K562 (cell line): Measurements from ENCODE around the gene TUT4. TPM values are rescaled to one million over a fixed set of nuclear protein-coding genes. Genes with fewer than 3 reads are reported as not detected.

Experiments used
- BCOR ChIP-seq: fragments of 450-650 bp; IDR thresholded peaks from 2 replicates; pipeline ENCODE4 v1.6.1; 2016
- CAMTA2 ChIP-seq: fragments of 250-450 bp; sonication (Bioruptor Pico); conservative IDR thresholded peaks from 2 replicates; pipeline ENCODE4 v1.5.1; 2022
- CBFA2T2 ChIP-seq: fragments of 450-650 bp; conservative IDR thresholded peaks from 2 replicates; pipeline ENCODE4 v1.6.1; 2017; ENCODE audit warnings: mild to moderate bottlenecking
- CTCF ChIP-seq, 3 experiments: IDR thresholded peaks in 2 of 3; conservative IDR thresholded peaks in 1 of 3; 2 replicates each; pipeline ENCODE4 v1.5.1; 2011 to 2012; ENCODE audit warnings: low read length in 3 of 3, mild to moderate bottlenecking in 3 of 3, control low read depth in 2 of 3, improper control_type of control experiment in 1 of 3, inconsistent platforms in 1 of 3, low read depth in 1 of 3, mixed read lengths in 1 of 3, moderate library complexity in 1 of 3; ENCODE audit not compliant: insufficient read depth in 2 of 3
- DDX20 ChIP-seq: fragments of 450-650 bp; IDR thresholded peaks from 2 replicates; pipeline ENCODE4 v1.6.1; 2016; ENCODE audit warnings: missing genetic modification characterization, low read depth, mild to moderate bottlenecking, missing compliant biosample characterization, moderate library complexity
- DNMT1 ChIP-seq: fragments of 450-650 bp; IDR thresholded peaks from 2 replicates; pipeline ENCODE4 v1.6.1; 2016; ENCODE audit warnings: antibody characterized with exemption, mild to moderate bottlenecking
- FOSL1 ChIP-seq: fragments of 200-800 bp; sonication (Bioruptor generic); conservative IDR thresholded peaks from 2 replicates; pipeline ENCODE4 v1.6.1; 2016; ENCODE audit warnings: missing genetic modification characterization, missing compliant biosample characterization
- HDGF ChIP-seq: fragments of 450-650 bp; IDR thresholded peaks from 2 replicates; pipeline ENCODE4 v1.6.1; 2016
- HNRNPK ChIP-seq: fragments of 200-400 bp; formaldehyde crosslinking; IDR thresholded peaks from one replicate; pipeline ENCODE4 v1.6.1; 2018; ENCODE audit warnings: mild to moderate bottlenecking, low read depth, low read length; ENCODE audit not compliant: poor library complexity, severe bottlenecking
- MBD2 ChIP-seq: sonication (generic); IDR thresholded peaks from 2 replicates; pipeline ENCODE4 v1.6.1; 2016; ENCODE audit warnings: low read depth, borderline replicate concordance
- MCM5 ChIP-seq: fragments of 450-650 bp; IDR thresholded peaks from 2 replicates; pipeline ENCODE4 v1.6.1; 2016; ENCODE audit warnings: low read depth
- PHB ChIP-seq: fragments of 250-450 bp; sonication (Bioruptor Pico); IDR thresholded peaks from 2 replicates; pipeline ENCODE4 v1.5.0; 2021
- PURB ChIP-seq: sonication (generic); formaldehyde crosslinking; IDR thresholded peaks from 2 replicates; pipeline ENCODE4 v1.9.0; 2021; ENCODE audit warnings: low read depth, mild to moderate bottlenecking, missing genetic modification reagents
- RHOXF2B ChIP-seq: fragments of 250-450 bp; sonication (Bioruptor Pico); conservative IDR thresholded peaks from 2 replicates; pipeline ENCODE4 v1.5.1; 2021
- SETDB1 ChIP-seq: IDR thresholded peaks from one replicate; pipeline ENCODE4 v1.6.1; 2012; ENCODE audit warnings: low read length, control low read depth, inconsistent platforms
- SMARCA4 ChIP-seq: fragments of 450-650 bp; IDR thresholded peaks from 2 replicates; pipeline ENCODE4 v1.6.1; 2016
- SNIP1 ChIP-seq: fragments of 450-650 bp; IDR thresholded peaks from 2 replicates; pipeline ENCODE4 v1.7.1; 2017; ENCODE audit warnings: low read depth, mild to moderate bottlenecking
- SRSF7 ChIP-seq: fragments of 200-400 bp; formaldehyde crosslinking; optimal IDR thresholded peaks from 2 replicates; pipeline ENCODE3; 2017; ENCODE audit warnings: mild to moderate bottlenecking, low read depth, low read length
- TAL1 ChIP-seq: fragments of 450-650 bp; IDR thresholded peaks from 2 replicates; pipeline ENCODE4 v1.6.1; 2016; ENCODE audit warnings: mild to moderate bottlenecking
- ZNF644 ChIP-seq: fragments of 200-800 bp; sonication (Bioruptor generic); IDR thresholded peaks from 2 replicates; pipeline ENCODE4 v1.6.1; 2016; ENCODE audit warnings: low read depth, missing genetic modification characterization, missing compliant biosample characterization
- ZNF699 ChIP-seq: fragments of 250-450 bp; sonication (Bioruptor Pico); IDR thresholded peaks from 2 replicates; pipeline ENCODE4 v1.8.0; 2021; ENCODE audit warnings: mild to moderate bottlenecking, moderate library complexity; ENCODE audit not compliant: insufficient replicate concordance
- ZNF740 ChIP-seq, 3 experiments: fragments of 200-800 bp in 1 of 3; sonication (Bioruptor generic) in 1 of 3; sonication (generic) in 1 of 3; formaldehyde crosslinking in 1 of 3; IDR thresholded peaks; 2 replicates each; pipeline versions ENCODE4 v1.6.1 to v1.8.0; 2016 to 2022; ENCODE audit warnings: mild to moderate bottlenecking in 2 of 3, missing compliant biosample characterization in 2 of 3, missing genetic modification characterization in 2 of 3, missing genetic modification reagents in 1 of 3
- ZNF785 ChIP-seq: fragments of 250-450 bp; sonication (Bioruptor Pico); IDR thresholded peaks from 2 replicates; pipeline ENCODE4 v1.4.0; 2020; ENCODE audit warnings: mild to moderate bottlenecking
- polyA plus RNA-seq, 8 experiments: library from polyadenylated mRNA; depleted of rRNA in 4 of 8; stranded (reverse) in 5 of 8; unstranded in 3 of 8; fragments of >200 nt; fragmentation: Nextera tagmentation in 2 of 8; fragmentation: Illumina TruSeq in 1 of 8; extraction: Ambion mirVana in 2 of 8; extraction: Trizol in 1 of 8; gene quantifications; 2 replicates each; pipeline versions ENCODE4 v1.2.1 to v1.2.3, GENCODE V29; 2011 to 2014; ENCODE audit warnings: inconsistent platforms in 1 of 8, missing spikeins in 1 of 8
- total RNA-seq, 7 experiments: library from RNA; depleted of rRNA in 6 of 7; stranded (reverse); fragments of >200 nt in 6 of 7; fragmentation: Illumina TruSeq in 2 of 7; extraction: Trizol in 2 of 7; gene quantifications; 2 replicates each; pipeline versions ENCODE4 v1.2.1 to v1.2.3, GENCODE V29; 2011 to 2021; ENCODE audit warnings: low replicate concordance in 1 of 7
- TF ChIP-seq, protein P1 (sequence below): sonication (generic); formaldehyde crosslinking; IDR thresholded peaks from 2 replicates; pipeline ENCODE4 v1.8.0; 2023; ENCODE audit warnings: mild to moderate bottlenecking, missing genetic modification reagents
- TF ChIP-seq, protein P2 (sequence below): sonication (generic); formaldehyde crosslinking; IDR thresholded peaks from 2 replicates; pipeline ENCODE4 v1.8.0; 2022; ENCODE audit warnings: mild to moderate bottlenecking, missing genetic modification reagents

TUT4 gene
- total and polyA plus RNA-seq, 9 of the 15 experiments (the other 6 are each of a cell fraction or from before 2014, with no cell fraction given): 15.8 to 53.5 (median 36.7) TPM

DNA sequence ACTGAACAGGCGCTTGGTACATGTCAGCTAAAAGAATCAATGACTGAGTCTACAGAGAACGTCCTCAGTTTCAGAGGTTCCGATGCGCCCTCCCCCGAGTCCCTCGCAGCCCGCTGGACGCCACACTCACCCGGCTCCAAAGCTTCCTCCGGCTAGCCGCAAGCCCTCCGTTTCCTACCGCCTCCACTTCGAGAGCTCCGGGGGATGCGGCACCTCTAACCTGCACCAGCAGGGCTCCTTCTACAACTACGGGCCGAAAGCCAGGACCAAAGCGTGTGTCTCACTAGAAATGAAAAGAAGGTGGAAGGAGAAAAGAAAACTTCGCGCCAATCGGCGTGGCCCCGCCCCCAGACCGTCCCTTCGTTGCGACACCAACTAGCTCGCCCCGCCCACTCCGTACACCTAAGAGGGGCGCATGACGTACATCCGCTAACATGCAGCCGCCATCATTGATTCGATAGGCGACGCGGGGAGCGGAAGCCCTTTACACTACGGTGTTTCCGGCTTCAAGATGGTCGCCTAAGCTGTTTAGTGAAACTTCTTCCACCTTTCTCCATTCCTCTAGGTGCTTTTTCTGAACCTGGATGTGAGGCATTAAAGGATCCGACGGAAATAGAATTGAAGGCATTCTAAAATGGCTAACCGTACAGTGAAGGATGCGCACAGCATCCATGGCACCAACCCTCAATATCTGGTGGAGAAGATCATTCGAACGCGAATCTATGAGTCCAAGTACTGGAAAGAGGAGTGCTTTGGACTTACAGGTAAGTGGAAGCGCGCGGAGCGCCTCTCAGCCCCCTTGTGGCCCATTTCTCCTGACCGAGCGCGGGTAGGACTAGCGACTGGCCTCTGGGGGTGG lies 148.5 kb downstream of the TUT4 start, which contains the start of the genes ORC1 and PRPF38A (continued):
- TF ChIP-seq HNRNPK (no peak), DNMT1 (no peak), ZNF644 (tag) (no peak), SNIP1 (peak; percentile 21; the same call in 1 of the 2 replicates), CBFA2T2 (no peak), HDGF (no peak), SMARCA4 (peak; percentile 44), TAL1 (no peak), FOSL1 (tag) (peak; percentile 29; the same call in 1 of the 2 replicates), DDX20 (tag) (no peak), SRSF7 (no peak), RHOXF2B (CRISPR knock-in tag) (no peak), SETDB1 (no peak), MBD2 (no peak; the same call in 1 of the 2 replicates), ZNF785 (CRISPR knock-in tag) (no peak), ZNF740 (CRISPR knock-in tag; IDR thresholded peaks at IDR 0.05) (no peak), ZNF740 (tag; IDR thresholded peaks at IDR 0.05) (no peak), CAMTA2 (CRISPR knock-in tag) (no peak), PURB (CRISPR knock-in tag) (no peak), MCM5 (no peak), BCOR (no peak), CTCF (IDR thresholded peaks at IDR 0.05 in 2 of 3, conservative IDR thresholded peaks at IDR 0.05 in 1 of 3; ENCODE audit: insufficient read depth in 2 of 3, low read depth in 1 of 3, low read length in 3 of 3) (peak; percentile 90 to 99 (median 95)), ZNF699 (no peak), PHB (no peak)
- TF ChIP-seq, protein P1, sequence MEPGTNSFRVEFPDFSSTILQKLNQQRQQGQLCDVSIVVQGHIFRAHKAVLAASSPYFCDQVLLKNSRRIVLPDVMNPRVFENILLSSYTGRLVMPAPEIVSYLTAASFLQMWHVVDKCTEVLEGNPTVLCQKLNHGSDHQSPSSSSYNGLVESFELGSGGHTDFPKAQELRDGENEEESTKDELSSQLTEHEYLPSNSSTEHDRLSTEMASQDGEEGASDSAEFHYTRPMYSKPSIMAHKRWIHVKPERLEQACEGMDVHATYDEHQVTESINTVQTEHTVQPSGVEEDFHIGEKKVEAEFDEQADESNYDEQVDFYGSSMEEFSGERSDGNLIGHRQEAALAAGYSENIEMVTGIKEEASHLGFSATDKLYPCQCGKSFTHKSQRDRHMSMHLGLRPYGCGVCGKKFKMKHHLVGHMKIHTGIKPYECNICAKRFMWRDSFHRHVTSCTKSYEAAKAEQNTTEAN (CRISPR knock-in tag): no peak
- TF ChIP-seq, protein P2, sequence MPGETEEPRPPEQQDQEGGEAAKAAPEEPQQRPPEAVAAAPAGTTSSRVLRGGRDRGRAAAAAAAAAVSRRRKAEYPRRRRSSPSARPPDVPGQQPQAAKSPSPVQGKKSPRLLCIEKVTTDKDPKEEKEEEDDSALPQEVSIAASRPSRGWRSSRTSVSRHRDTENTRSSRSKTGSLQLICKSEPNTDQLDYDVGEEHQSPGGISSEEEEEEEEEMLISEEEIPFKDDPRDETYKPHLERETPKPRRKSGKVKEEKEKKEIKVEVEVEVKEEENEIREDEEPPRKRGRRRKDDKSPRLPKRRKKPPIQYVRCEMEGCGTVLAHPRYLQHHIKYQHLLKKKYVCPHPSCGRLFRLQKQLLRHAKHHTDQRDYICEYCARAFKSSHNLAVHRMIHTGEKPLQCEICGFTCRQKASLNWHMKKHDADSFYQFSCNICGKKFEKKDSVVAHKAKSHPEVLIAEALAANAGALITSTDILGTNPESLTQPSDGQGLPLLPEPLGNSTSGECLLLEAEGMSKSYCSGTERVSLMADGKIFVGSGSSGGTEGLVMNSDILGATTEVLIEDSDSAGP (CRISPR knock-in tag): no peak
